ENCODE data around the gene PTGDS. TPM values are rescaled to one million over a fixed set of nuclear protein-coding genes. Genes with fewer than 3 reads are reported as not detected.

The PTGDS gene
- total RNA-seq, 1 experiment from 2014 or later: 2.2 TPM

GRCh38 chr9:136944519-136945332, 32.6 kb upstream of the PTGDS start, which contains the start of the genes C8G and FBXW5 (continued):
- TF ChIP-seq ZNF281 (CRISPR knock-in tag; IDR thresholded peaks at IDR 0.05): no peak; the same call in 1 of the 2 replicates
- peak; percentile 53; the same call in 1 of the 2 replicates for TF ChIP-seq HMGXB4 (CRISPR knock-in tag; IDR thresholded peaks at IDR 0.05)
- TF ChIP-seq ATF2 (CRISPR knock-in tag; IDR thresholded peaks at IDR 0.05; ENCODE audit: borderline replicate concordance, low read depth): no peak
- TF ChIP-seq FOXK1 (CRISPR knock-in tag; IDR thresholded peaks at IDR 0.05): peak; percentile 36; the same call in 1 of the 2 replicates
- no peak for TF ChIP-seq E2F1 (CRISPR knock-in tag; IDR thresholded peaks at IDR 0.05)
- TF ChIP-seq GABPB1 (CRISPR knock-in tag; IDR thresholded peaks at IDR 0.05): 0 out of 2 replicates have a peak, but pooled peaks have one; percentile 21
- no peak for TF ChIP-seq E2F4 (CRISPR knock-in tag; IDR thresholded peaks at IDR 0.05; ENCODE audit: borderline replicate concordance, low read depth)
- TF ChIP-seq ZNF263 (CRISPR knock-in tag; IDR thresholded peaks at IDR 0.05; ENCODE audit: low read depth): no peak
- no peak for TF ChIP-seq ZNF138 (CRISPR knock-in tag; conservative IDR thresholded peaks at IDR 0.05)
- no peak for TF ChIP-seq ZNF512 (CRISPR knock-in tag; IDR thresholded peaks at IDR 0.05; ENCODE audit: borderline replicate concordance)
- TF ChIP-seq RORB (CRISPR knock-in tag; IDR thresholded peaks at IDR 0.05): no peak
- TF ChIP-seq NFE2L1 (CRISPR knock-in tag; IDR thresholded peaks at IDR 0.05): no peak
- TF ChIP-seq PRRX2 (CRISPR knock-in tag; IDR thresholded peaks at IDR 0.05): no peak
- no peak for TF ChIP-seq MLX (CRISPR knock-in tag; IDR thresholded peaks at IDR 0.05)
- TF ChIP-seq TEAD4 (CRISPR knock-in tag; IDR thresholded peaks at IDR 0.05): no peak
- no peak for TF ChIP-seq IRF2 (CRISPR knock-in tag; IDR thresholded peaks at IDR 0.05; ENCODE audit: borderline replicate concordance, low read depth)
- TF ChIP-seq NFATC4 (CRISPR knock-in tag; IDR thresholded peaks at IDR 0.05): no peak
- no peak for TF ChIP-seq ESRRA (CRISPR knock-in tag; IDR thresholded peaks at IDR 0.05; ENCODE audit: borderline replicate concordance)
- TF ChIP-seq ZMAT4 (CRISPR knock-in tag; IDR thresholded peaks at IDR 0.05): no peak
- TF ChIP-seq ZBTB43 (CRISPR knock-in tag; IDR thresholded peaks at IDR 0.05): no peak
- TF ChIP-seq ZNF396 (CRISPR knock-in tag; IDR thresholded peaks at IDR 0.05; ENCODE audit: borderline replicate concordance): no peak
- TF ChIP-seq JUN (CRISPR knock-in tag; IDR thresholded peaks at IDR 0.05): no peak
- TF ChIP-seq ETV6 (CRISPR knock-in tag; IDR thresholded peaks at IDR 0.05): peak; percentile 48; the same call in 1 of the 2 replicates
- TF ChIP-seq SMAD4 (CRISPR knock-in tag; IDR thresholded peaks at IDR 0.05): no peak
- no peak for TF ChIP-seq NFYB (CRISPR knock-in tag; conservative IDR thresholded peaks at IDR 0.05; ENCODE audit: low read depth)
- TF ChIP-seq ATF1 (CRISPR knock-in tag; IDR thresholded peaks at IDR 0.05): no peak
